GM18951 (cell line): ENCODE results near the gene ZC3H7B.

ENCODE experiments used
- POLR2A ChIP-seq: IDR thresholded peaks from 4 replicates; pipeline ENCODE4 v1.6.1; 2011; ENCODE audit warnings: mild to moderate bottlenecking; ENCODE audit not compliant: insufficient read length, insufficient read depth; ENCODE audit errors: extremely low read depth
- in situ Hi-C: fragments of 300-500 bp; cut with MboI; formaldehyde crosslinking; loops from one replicate; pipeline ENCODE4 v1.12.0; 2022; ENCODE audit warnings: low sequenced_read_pairs, mixed read lengths, inconsistent platforms; ENCODE audit not compliant: unreplicated experiment

The ZC3H7B gene

DNA sequence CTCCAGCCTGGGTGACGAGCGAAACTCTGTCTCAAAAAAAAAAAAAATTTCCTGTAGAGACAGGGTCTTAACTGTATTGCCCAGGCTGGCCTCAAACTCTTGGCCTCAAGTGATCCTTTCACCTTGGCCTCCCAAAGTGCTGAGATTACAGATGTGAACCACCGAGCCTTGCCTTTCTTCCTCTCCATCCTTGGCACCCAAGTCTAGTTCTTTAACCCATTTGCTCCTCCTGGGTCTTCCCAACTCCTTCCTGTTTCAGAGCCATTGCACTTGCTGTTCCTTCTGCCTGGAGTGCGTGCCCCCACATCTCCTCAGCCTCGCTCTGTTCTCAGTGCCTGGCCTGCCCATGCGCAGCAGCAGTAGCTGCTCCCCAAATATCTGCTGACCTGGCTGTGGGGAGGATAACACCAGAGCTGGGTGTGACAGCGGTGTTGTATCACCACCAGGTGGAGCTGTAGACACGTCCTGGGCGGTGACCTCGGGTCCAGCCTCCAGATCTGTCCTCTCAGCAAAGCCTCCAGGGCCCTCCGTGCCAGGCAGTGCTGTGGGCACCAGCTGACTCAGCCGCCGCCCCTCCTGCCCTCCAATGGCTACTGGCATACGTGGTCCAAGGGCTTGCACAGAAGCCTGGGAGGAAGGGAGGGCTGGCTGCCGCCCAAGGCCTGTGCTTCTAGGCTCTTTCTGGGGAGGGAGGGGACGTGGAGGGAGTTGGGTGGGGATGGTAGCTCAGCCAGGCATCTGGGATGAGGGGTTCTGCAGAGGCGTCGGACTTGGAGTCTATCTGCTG is 102.4 kb downstream of the ZC3H7B start:
- in situ Hi-C loops: loop anchor here (5.0 kb wide), 1 partner anchor 129 kb away; no protein-coding TSS in a partner anchor

DNA sequence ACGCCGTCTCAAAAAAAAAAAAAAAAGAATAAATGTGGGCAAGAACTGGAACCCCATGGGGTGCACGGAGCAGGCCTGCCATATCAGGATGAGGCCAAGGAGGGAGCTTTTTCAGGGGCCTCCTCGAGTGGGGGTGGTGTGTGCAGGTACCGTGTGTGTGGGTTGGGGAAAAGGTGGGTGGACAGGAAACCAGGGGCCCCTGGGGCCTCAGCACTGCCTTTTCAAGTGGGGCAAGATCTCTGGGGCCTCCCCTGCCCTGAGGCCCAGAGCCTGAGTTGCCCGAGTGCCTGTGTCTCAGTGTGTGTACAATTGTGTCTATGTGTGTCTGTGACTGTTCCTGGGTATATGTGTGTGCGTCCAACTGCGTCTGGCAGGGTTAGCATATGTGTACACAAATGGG is 104.3 kb downstream of the ZC3H7B start:
- in situ Hi-C loops: no loop called here

More for the DNA sequence above, 102.4 kb downstream of the ZC3H7B start:
- no peak for TF ChIP-seq POLR2A

DNA sequence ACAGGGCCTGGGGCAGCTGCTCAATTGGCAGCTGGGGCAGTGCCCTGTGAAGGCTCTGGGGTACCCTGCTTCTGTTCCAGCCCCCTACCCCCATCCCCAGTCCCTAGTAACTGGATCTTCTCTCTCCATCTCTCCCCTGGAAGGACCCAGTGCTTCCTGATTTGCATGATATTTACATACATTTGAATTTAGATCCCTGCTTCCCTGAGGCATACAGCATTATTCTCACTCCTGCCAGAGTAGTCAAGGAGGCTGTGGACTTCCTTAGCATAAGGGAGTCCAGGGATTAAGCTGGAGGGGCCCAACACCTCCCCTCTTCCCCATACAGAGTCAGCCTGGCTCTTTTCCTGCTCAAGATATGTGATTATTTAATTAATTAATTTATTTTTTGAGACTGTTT is 105.1 kb downstream of the ZC3H7B start:
- in situ Hi-C loops: no loop called here
- TF ChIP-seq POLR2A: no peak

More for the DNA sequence above, 104.3 kb downstream of the ZC3H7B start:
- TF ChIP-seq POLR2A: no peak

DNA sequence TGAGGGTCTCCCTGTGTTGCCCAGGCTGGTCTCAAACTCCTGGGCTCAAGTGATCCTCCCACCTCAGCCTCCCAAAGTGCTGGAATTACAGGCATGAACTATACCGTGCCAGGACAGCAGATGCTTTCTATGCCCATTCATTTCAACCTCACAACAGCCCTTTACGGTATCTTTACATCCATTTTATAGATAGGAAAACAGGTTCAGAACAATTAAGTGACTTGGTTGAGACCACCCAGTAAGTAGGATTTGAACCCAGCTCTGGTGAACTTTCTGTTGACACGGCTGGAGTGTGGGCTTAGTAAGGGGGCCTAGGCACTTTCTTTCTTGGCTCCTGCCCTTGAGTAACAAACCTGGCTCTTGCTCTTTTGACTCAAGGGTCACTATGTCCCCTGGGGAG is 106.1 kb downstream of the ZC3H7B start:
- in situ Hi-C loops: no loop called here

DNA sequence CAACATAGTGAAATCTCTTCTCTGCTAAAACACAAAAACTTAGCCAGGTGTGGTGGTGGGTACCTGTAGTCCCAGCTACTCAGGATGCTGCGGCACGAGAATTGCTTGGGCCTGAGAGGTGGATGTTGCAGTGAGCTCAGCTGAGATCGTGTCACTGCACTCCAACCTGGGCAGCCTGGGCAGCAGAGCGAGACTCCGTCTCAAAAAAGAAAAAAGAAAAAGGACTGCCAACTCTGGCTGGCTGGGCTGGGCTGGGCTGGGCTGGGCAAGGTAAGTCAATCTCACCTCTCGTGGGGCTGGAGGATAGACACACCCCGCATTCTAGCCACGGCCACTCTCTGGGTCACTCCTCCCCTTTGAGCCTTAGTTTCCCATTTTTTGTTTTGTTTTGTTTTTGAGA is 107.3 kb downstream of the ZC3H7B start:
- TF ChIP-seq POLR2A: no peak
- in situ Hi-C loops: no loop called here

More for the DNA sequence above, 106.1 kb downstream of the ZC3H7B start:
- no peak for TF ChIP-seq POLR2A
